Parathyroid adenoma (tissue), 2 donors: Measurements from ENCODE around the gene PSME2.

Source experiments
- H2AFZ ChIP-seq: fragments of 300-600 bp; sonication (generic); one replicate; pipeline ENCODE4 v1.7.0; 2017; ENCODE audit warnings: antibody characterized with exemption, mild to moderate bottlenecking
- H3K27ac ChIP-seq: fragments of 300-600 bp; sonication (generic); one replicate; pipeline ENCODE4 v1.7.0; 2017
- H3K27me3 ChIP-seq: fragments of 300-600 bp; sonication (generic); one replicate; pipeline ENCODE4 v1.7.0; 2017; ENCODE audit warnings: low read length; ENCODE audit not compliant: control insufficient read depth, insufficient read depth
- H3K36me3 ChIP-seq: fragments of 300-600 bp; sonication (generic); one replicate; pipeline ENCODE4 v1.7.0; 2017; ENCODE audit warnings: low read length; ENCODE audit not compliant: control insufficient read depth, insufficient read depth
- H3K4me1 ChIP-seq: fragments of 300-600 bp; sonication (generic); one replicate; pipeline ENCODE4 v1.7.0; 2017; ENCODE audit warnings: control low read depth
- H3K4me2 ChIP-seq: fragments of 300-600 bp; sonication (generic); one replicate; pipeline ENCODE4 v1.7.0; 2017; ENCODE audit warnings: low read length
- H3K4me3 ChIP-seq: fragments of 300-600 bp; sonication (generic); one replicate; pipeline ENCODE4 v1.7.0; 2017; ENCODE audit warnings: low read depth, low read length
- H3K79me2 ChIP-seq: fragments of 300-600 bp; sonication (generic); one replicate; pipeline ENCODE4 v1.7.0; 2017; ENCODE audit warnings: control low read depth
- H3K9ac ChIP-seq: fragments of 300-600 bp; sonication (generic); one replicate; pipeline ENCODE4 v1.7.0; 2017; ENCODE audit warnings: mild to moderate bottlenecking
- H3K9me3 ChIP-seq: fragments of 300-600 bp; sonication (generic); one replicate; pipeline ENCODE4 v1.7.0; 2017; ENCODE audit warnings: low read length; ENCODE audit not compliant: control insufficient read depth
- TF ChIP-seq, protein P1 (sequence below): fragments of 300-600 bp; sonication (generic); IDR thresholded peaks from one replicate; pipeline ENCODE4 v1.7.0; 2017; ENCODE audit warnings: antibody characterized with exemption, mild to moderate bottlenecking
- donor health status: primary hyperparathyroidism.

PSME2 gene

DNA sequence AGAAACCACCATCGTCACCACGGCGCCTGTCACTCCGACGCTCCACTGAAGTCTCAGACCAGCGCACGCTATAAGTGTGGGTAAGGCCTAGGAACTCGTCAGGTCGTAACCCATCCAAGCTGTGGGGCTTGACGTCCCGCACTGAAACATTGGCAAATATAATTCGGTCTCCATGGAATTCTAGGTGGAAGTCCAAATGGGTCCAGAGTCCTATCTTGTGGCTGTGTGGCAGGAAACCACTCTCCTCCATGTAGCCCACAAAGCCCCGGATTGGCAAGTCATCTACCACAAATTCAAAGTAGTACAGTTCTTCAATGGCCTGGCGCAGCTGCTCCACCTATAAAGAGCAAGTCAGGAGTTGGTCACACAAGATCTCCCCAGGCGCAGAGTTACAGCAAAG, 46.5 kb upstream of the PSME2 start:
- Histone ChIP-seq H3K27ac (no peak overlapping the region), H3K9me3 (no peaks in the 10 kb centered on the region), H3K27me3 (no peaks in the 10 kb centered on the region), H3K9ac (no peak overlapping the region), H3K4me2 (no peak overlapping the region), H3K79me2 (peaks cover 13% of the 10 kb centered on the region), H3K36me3 (no peaks in the 10 kb centered on the region), H3K4me3 (no peak overlapping the region), H3K4me1 (peaks cover 12% of the 10 kb centered on the region), H2AFZ (no peak overlapping the region)
- TF ChIP-seq, protein P1, sequence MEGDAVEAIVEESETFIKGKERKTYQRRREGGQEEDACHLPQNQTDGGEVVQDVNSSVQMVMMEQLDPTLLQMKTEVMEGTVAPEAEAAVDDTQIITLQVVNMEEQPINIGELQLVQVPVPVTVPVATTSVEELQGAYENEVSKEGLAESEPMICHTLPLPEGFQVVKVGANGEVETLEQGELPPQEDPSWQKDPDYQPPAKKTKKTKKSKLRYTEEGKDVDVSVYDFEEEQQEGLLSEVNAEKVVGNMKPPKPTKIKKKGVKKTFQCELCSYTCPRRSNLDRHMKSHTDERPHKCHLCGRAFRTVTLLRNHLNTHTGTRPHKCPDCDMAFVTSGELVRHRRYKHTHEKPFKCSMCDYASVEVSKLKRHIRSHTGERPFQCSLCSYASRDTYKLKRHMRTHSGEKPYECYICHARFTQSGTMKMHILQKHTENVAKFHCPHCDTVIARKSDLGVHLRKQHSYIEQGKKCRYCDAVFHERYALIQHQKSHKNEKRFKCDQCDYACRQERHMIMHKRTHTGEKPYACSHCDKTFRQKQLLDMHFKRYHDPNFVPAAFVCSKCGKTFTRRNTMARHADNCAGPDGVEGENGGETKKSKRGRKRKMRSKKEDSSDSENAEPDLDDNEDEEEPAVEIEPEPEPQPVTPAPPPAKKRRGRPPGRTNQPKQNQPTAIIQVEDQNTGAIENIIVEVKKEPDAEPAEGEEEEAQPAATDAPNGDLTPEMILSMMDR: no peak

DNA sequence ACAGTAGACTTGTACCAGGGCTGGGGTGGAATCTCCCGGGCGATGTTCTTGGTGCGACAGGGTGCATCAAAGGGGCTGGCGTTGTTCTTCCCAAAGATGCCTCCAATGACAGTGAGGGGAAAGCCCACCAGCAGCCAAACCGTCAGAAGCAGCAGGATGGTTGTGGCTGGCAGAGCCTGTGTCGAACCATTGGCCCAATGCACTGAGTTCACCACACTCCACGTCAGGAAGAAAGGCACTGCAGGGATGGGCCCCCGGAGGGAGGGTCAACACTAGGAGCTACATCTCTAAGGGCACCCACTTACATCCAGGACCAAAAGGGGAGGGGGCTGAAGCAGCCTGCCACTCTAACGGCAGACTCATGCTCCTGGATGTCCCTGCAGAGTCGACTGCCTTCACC, 44.0 kb upstream of the PSME2 start:
- Histone ChIP-seq H3K36me3 (no peaks in the 10 kb centered on the region), H3K4me2 (no peak overlapping the region)

DNA sequence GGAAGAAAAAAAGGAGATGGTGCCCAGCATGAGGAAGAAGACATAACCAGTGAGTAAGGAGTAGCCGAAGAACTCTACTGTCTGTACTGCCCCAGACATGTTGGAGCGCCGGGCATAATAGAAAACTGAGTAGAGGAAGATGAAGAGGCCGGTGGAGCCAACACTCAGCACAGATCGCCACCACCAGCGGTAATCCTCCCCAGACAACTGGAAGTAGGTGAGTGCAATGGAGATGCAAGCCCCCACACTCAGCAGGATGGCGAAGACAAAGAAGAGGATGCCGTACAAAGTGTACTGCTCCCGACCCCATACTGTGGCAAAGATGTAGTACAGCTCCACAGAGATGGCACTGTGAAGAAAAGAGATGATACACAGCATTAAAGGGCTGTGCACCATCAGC, 43.0 kb upstream of the PSME2 start:
- Histone ChIP-seq H3K79me2 (no peaks in the 10 kb centered on the region), H3K36me3 (no peaks in the 10 kb centered on the region), H3K27ac (peak overlapping the region; percentile 73), H3K4me1 (peaks cover 11% of the 10 kb centered on the region), H3K4me2 (no peak overlapping the region), H3K27me3 (no peaks in the 10 kb centered on the region), H3K9ac (no peak overlapping the region), H3K9me3 (no peaks in the 10 kb centered on the region), H3K4me3 (peak overlapping the region; percentile 81), H2AFZ (no peak overlapping the region)
- TF ChIP-seq, protein P1: no peak

More for the DNA sequence above, 44.0 kb upstream of the PSME2 start:
- H3K27me3 ChIP-seq: no peaks in the 10 kb centered on the region
- no peaks in the 10 kb centered on the region for H3K9me3 ChIP-seq
- H3K79me2 ChIP-seq: peaks cover 4% of the 10 kb centered on the region
- no peak overlapping the region for H3K4me3 ChIP-seq
- no peak overlapping the region for H3K27ac ChIP-seq
- H3K4me1 ChIP-seq: peaks cover 17% of the 10 kb centered on the region
- TF ChIP-seq, protein P1: no peak
- no peak overlapping the region for H2AFZ ChIP-seq
- H3K9ac ChIP-seq: no peak overlapping the region

DNA sequence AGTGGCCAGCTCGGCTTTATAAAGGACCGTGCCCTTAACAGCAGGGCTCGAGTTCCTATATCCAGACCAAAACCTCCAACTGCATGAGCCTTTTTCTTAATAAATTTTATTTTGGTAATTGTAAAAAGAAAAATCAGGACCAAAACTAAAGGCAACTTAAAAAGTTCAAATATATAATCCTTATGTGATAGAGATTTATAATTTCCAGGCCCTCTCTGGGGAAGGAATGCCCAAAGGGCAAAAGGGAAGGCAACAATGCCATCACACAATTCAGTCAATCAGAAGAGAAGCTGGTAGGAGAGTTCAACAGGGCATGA, 42.6 kb upstream of the PSME2 start:
- H3K27me3 ChIP-seq: no peaks in the 10 kb centered on the region
- no peaks in the 10 kb centered on the region for H3K36me3 ChIP-seq
- peak overlapping the region; percentile 73 for H3K27ac ChIP-seq
- peaks cover 11% of the 10 kb centered on the region for H3K4me1 ChIP-seq
- TF ChIP-seq, protein P1: no peak
- H3K79me2 ChIP-seq: no peaks in the 10 kb centered on the region
- no peaks in the 10 kb centered on the region for H3K9me3 ChIP-seq
- H3K4me3 ChIP-seq: peak overlapping the region; percentile 81
- H3K9ac ChIP-seq: no peak overlapping the region
- peak overlapping the region; percentile 79 for H2AFZ ChIP-seq
- H3K4me2 ChIP-seq: peak overlapping the region; percentile 86

DNA sequence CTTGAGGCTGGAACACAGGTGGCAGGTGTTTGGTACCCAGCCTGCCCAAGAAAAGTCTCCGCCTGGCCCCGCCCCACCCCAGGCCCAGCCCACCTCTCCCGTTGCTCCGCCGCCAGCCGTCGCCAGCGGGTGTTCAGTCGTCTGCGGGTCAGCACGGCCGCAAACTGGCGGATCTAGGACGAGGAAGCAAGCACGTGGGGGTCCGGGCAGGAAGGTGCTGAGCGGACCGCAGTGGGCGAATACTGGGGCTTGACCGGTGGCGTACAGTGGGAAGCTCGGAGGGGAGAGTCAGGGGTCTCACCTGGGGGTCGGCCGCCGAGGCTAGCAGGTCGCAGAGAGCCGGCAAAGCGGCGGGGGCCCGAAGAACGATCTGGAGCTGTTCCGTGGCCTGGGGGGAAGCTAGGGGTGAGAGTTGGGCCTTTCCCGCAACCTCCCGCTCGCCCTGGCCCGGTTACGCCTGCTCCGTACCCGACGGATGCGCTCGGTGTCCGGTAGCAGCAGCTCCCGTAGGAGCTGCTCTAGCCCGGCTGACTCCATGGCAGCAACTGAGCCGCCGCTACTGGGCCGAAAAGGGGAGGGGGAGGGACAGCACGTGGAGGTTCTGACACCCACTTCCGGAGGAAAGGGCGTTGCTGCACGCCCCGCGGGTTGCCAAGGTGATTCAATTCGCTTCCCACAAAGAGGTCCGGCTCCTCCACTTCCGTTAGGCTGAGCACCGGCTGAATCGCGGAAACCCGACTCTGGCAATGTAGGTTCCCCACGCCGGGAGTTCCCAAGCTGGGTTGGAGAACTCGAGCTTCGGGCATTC, 42.0 kb upstream of the PSME2 start, which contains the start of gene IPO4:
IPO4 (minus strand) TSS at position 566 of the 808 bp plus-strand sequence; CDS start at position 537, 29 bp downstream.
- Histone ChIP-seq H2AFZ (peak within 1 kb of the TSS; percentile 79), H3K36me3 (no peaks in the 10 kb centered on the region), H3K4me1 (peaks cover 11% of the 10 kb centered on the region)

More for the DNA sequence above, 42.0 kb upstream of the PSME2 start, which contains the start of gene IPO4:
- peak within 1 kb of the TSS; percentile 86 for H3K4me2 ChIP-seq
- no peak within 1 kb of the TSS for H3K9ac ChIP-seq
- H3K27ac ChIP-seq: peak within 1 kb of the TSS; percentile 73
- H3K79me2 ChIP-seq: no peaks in the 10 kb centered on the region
- no peaks in the 10 kb centered on the region for H3K9me3 ChIP-seq
- TF ChIP-seq, protein P1: no peak
- no peaks in the 10 kb centered on the region for H3K27me3 ChIP-seq
- H3K4me3 ChIP-seq: peak within 1 kb of the TSS; percentile 81
